HL-60 (cell line): ENCODE measurements around the gene TMTC1.
"Not testable (repeated sequence)": the region's sequence is repeated elsewhere in the genome, so short reads cannot be mapped to it uniquely, and the experiment has no call there.

ENCODE experiments used
- GABPA ChIP-seq: IDR thresholded peaks from 2 replicates; pipeline ENCODE4 v1.6.1; 2012; ENCODE audit warnings: low read depth
- POLR2AphosphoS5 ChIP-seq: IDR thresholded peaks from 2 replicates; pipeline ENCODE4 v1.6.1; 2012; ENCODE audit warnings: low read depth
- SPI1 ChIP-seq: IDR thresholded peaks from 2 replicates; pipeline ENCODE4 v1.6.1; 2012; ENCODE audit warnings: low read depth, mild to moderate bottlenecking, borderline replicate concordance
- TF ChIP-seq, protein P1 (sequence below): IDR thresholded peaks from one replicate; pipeline ENCODE4 v1.5.1; 2011; ENCODE audit warnings: low read length, control low read depth, inconsistent platforms; ENCODE audit not compliant: insufficient read depth
- TF ChIP-seq, protein P2 (sequence below): IDR thresholded peaks from 2 replicates; pipeline ENCODE4 v1.6.1; 2012; ENCODE audit warnings: low read depth; ENCODE audit not compliant: insufficient replicate concordance

DNA sequence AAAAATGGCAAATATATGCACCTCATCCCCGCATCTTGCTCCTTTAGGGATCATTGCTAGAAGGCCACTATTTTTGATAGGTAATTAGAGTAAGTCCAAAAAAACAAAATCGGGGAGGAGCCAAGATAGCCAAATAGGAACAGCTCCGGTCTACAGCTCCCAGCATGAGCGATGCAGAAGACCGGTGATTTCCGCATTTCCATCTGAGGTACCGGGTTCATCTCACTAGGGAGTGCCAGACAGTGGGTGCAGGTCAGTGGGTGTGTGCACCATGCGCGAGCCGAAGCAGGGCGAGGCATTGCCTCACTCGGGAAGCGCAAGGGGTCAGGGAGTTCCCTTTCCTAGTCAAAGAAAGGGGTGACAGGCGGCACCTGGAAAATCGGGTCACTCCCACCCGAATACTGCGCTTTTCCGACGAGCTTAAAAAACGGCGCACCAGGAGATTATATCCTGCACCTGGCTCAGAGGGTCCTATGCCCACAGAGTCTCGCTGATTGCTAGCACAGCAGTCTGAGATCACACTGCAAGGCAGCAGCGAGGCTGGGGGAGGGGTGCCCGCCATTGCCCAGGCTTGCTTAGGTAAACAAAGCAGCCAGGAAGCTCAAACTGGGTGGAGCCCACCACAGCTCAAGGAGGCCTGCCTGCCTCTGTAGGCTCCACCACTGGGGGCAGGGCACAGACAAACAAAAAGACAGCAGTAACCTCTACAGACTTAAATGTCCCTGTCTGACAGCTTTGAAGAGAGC, 26.0 kb upstream of the TMTC1 start:
- not testable (repeated sequence) for TF ChIP-seq POLR2AphosphoS5, SPI1, GABPA
- TF ChIP-seq, protein P1, sequence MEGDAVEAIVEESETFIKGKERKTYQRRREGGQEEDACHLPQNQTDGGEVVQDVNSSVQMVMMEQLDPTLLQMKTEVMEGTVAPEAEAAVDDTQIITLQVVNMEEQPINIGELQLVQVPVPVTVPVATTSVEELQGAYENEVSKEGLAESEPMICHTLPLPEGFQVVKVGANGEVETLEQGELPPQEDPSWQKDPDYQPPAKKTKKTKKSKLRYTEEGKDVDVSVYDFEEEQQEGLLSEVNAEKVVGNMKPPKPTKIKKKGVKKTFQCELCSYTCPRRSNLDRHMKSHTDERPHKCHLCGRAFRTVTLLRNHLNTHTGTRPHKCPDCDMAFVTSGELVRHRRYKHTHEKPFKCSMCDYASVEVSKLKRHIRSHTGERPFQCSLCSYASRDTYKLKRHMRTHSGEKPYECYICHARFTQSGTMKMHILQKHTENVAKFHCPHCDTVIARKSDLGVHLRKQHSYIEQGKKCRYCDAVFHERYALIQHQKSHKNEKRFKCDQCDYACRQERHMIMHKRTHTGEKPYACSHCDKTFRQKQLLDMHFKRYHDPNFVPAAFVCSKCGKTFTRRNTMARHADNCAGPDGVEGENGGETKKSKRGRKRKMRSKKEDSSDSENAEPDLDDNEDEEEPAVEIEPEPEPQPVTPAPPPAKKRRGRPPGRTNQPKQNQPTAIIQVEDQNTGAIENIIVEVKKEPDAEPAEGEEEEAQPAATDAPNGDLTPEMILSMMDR = not testable (repeated sequence)
- TF ChIP-seq, protein P2, sequence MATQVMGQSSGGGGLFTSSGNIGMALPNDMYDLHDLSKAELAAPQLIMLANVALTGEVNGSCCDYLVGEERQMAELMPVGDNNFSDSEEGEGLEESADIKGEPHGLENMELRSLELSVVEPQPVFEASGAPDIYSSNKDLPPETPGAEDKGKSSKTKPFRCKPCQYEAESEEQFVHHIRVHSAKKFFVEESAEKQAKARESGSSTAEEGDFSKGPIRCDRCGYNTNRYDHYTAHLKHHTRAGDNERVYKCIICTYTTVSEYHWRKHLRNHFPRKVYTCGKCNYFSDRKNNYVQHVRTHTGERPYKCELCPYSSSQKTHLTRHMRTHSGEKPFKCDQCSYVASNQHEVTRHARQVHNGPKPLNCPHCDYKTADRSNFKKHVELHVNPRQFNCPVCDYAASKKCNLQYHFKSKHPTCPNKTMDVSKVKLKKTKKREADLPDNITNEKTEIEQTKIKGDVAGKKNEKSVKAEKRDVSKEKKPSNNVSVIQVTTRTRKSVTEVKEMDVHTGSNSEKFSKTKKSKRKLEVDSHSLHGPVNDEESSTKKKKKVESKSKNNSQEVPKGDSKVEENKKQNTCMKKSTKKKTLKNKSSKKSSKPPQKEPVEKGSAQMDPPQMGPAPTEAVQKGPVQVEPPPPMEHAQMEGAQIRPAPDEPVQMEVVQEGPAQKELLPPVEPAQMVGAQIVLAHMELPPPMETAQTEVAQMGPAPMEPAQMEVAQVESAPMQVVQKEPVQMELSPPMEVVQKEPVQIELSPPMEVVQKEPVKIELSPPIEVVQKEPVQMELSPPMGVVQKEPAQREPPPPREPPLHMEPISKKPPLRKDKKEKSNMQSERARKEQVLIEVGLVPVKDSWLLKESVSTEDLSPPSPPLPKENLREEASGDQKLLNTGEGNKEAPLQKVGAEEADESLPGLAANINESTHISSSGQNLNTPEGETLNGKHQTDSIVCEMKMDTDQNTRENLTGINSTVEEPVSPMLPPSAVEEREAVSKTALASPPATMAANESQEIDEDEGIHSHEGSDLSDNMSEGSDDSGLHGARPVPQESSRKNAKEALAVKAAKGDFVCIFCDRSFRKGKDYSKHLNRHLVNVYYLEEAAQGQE = not testable (repeated sequence)
